Left kidney (tissue), 8 donors: ENCODE measurements around the gene CCDC81. TPM values are rescaled to one million over a fixed set of nuclear protein-coding genes. Genes with fewer than 3 reads are reported as not detected.
"Not testable (repeated sequence)": the region's sequence is repeated elsewhere in the genome, so short reads cannot be mapped to it uniquely, and the experiment has no call there.

Experiments
- DNase-seq: peaks from one replicate; pipeline ENCODE4 v3.0.0-alpha.2; 2013
- long read RNA-seq, 8 donors: transcript quantifications; one replicate each; lab custom pipeline, GENCODE V29; 2026
- polyA plus RNA-seq: library from polyadenylated mRNA; unstranded; fragments of 120-200 nt; gene quantifications from one replicate; pipeline ENCODE4 v1.2.1, GENCODE V29; 2013; ENCODE audit not compliant: insufficient read length

Gene CCDC81
- 1.3 TPM for polyA plus RNA-seq
- long read RNA-seq, donor 1 = 0 reads
- long read RNA-seq, donor 2 = 0 reads
- long read RNA-seq, donor 3 = 0 reads
- long read RNA-seq, donor 4 = 0 reads
- long read RNA-seq, donor 5 = 0 reads
- long read RNA-seq, donor 6 = 0 reads
- long read RNA-seq, donor 7 = 0 reads
- long read RNA-seq, donor 8 = 0 reads

DNA sequence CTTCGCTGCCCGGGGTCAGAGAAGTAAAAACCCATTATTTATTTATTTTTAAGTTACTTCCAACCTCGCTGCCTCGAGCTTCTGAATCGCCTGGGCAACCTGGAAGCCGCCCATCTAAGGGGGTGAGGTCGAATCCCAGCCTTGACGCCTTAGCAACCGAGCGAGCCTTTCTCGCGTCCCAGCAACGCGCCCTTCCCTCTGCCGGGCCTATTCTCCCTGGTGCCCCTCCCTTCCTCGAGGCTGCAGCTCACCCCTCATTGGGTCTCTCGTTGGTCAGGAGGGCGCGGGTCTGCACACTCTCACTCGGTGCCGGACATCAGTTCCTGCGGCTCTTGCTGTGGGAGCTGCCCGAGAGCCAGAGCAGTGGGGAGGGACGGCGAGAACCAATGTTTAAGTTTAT, at the start of gene CCDC81:
TSS of gene CCDC81 (plus strand) at position 302 of the 400 bp plus-strand sequence. CDS start 277 bp downstream, outside the sequence.
- DNase-seq = peak; percentile 26

DNA sequence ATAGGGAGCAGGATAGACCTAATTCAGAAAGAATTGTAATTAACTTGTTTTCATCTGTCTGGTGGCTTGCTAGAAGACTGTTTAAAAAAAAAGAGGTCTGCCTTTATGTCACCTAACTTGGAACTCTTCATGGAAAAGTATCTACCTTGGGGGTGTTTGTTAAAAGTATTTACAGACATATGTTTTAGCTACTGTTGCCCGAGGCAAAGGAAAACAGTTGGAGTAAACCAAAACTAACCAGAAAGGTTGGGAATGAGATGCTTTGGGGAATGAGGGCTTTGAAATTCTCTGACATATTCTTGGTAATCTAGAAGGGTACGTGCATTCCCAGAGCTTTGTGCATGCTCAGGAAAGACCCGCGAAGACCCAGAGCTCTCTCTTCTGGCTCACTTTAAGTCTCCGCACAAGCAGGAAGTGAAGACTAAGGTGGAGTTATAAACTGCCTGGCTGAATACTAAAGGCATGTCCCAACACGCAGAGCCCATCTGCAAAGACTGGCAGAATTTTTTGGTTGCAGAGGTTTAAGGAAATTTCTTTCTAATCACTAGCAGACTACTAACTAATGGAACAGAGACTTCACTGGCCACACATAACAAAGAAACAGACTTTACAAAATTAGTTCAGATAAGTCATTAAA, 39.4 kb upstream of the CCDC81 start:
- no peak for DNase-seq

DNA sequence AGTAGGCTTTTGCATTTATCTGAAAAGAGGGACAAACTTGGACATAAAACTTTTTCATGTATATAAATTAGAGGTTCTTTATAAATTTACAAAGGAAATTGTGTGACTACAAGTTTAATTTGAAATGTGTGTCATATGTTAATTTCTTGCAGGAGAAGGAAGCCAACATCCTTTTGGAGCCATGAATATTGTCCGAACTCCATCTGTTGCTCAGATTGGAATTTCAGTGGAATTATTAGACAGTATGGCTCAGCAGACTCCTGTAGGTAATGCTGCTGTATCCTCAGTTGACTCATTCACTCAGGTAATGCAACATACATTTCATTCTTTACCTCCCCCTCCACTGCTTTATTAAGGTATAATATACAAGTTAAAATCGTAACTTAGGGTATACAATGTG, 37.5 kb upstream of the CCDC81 start:
- no peak for DNase-seq

DNA sequence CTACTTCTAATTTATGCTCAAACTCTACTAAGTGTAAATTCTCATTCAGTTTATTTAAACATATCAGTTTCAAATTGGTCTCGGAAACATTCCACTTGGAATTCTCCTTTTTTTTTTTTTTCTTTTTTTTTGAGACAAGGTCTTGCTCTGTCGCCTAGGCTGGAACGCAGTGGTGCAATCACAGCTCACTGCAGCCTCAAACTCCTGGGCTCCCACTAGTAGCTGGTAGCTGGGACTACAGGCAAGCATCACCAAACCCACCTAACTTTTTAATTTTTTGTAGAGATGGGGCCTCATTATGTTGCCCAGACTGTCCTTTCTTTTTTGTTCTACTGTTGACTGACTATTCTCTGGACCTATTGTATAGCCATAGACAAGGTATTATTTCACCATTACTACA, 33.3 kb upstream of the CCDC81 start:
- DNase-seq = no peak

DNA sequence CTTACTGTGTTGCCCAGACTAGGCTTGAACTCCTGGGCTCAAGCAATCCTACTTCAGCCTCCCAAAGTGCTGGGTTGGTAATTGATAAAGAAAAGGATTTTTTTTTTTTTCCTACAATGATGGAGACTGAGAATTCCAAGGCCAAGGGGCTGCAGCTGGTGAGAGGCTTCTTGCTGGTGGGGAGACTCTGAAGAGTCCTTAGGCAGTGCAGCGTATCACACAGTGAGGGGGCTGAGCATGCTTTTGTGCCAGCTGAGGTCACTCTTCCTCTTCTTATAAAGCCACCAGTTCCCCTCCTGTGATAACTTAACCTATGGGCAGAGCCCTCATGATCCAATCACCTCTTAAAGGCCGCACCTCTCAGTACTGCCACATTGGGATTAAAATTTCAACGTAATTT, 28.2 kb upstream of the CCDC81 start:
- DNase-seq = no peak

DNA sequence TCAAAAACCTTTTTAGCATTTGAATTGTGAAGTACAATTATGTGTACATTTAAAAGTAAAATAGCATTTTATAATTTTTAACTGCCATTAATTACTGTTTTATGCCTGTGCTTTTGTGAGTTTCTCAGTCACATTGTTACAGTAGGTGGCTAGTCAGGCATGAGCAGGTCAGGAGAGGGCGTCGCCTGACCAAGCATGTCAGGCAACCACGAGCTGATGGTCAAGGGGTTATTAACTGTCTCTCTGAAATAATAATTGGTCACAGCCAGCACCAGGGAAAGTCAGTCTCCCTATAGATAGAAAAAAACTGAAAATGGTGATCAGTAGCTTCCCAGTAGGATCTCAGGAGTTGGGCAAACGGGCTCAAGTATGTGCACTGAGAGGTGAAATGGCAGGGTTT, 19.4 kb upstream of the CCDC81 start:
- no peak for DNase-seq

DNA sequence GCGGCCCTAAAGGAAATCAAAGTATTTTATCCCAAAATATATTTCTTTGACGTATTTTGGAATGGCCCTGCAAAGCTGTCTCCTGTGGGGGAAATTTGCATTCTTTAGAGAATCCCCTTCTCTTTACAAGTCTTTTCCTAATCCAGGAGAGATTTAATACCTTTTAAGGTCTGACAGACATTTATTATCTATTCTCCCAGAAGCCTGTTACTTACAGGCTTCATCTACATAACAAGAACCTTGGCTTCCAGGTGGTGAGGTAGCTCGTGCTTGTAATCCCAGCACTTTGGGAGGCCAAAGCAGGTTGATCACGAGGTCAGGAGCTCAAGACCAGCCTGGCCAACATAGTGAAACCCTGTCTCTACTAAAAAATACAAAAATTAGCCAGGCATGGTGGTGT, 17.3 kb upstream of the CCDC81 start:
- not testable (repeated sequence) for DNase-seq

DNA sequence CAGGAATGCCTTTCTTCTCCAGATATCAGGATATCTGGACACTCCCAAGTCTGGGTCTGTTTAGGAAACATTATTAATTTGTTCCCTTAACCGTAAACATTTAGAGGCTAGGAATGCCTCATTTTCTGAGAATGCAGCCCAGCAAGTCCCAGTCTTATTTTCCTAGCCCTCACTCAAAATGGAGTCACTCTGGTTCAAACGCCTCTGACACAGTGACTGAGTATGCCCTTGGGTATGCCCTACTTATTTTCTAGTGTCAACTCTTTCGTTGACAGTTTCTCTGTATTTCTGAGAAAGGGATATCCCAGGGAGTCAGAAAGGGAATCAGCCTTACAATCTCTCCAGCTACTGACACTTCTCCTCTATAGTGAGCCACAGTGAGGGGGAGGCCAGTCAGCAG, 16.0 kb upstream of the CCDC81 start:
- DNase-seq = no peak

DNA sequence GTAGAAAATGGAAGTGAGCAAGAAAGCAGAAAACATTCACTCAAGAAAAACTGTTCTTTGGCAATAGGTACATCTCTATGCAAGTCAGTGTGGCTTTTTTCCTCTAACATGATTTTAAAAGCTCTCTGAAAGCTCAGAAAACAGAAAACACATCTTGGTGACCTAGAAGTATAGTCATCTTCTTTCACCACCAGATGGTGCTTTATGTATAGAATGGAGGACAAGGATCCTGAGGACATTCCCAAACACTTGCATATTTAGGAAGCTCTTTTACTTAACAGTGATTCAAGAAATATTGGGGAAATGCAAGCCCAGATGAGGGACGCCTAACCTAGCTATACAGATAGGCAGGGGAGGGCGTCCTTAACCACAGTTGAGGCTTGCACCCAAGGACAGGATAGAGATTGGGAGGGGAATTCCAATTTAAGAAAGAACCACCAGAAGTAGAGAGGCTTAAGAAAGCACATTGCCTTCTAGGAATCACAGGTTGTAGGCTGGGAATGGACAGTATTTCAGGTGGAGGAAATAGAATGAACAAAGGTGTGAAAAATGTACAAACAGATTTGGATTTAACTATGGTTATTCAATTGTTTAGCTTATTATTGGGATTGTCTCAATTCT, 13.8 kb upstream of the CCDC81 start:
- DNase-seq = no peak

DNA sequence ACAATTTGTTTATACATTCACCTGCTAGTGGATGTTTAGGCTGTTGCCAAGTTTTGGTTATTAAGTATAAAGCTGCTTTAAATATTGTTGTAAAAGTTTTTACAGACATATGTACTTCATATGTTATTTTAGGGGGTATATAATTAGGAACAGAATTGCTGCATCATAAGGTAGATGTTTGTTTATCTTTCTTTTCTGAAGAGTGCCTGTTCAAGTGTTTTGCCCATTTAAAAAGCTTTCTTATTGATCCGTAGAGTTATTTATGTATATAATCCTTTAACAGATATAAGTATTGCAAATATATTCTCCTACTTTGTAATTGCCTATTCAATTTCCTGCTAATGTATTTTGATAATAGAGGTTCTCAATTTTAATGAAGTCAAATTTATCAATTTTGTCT, 11.3 kb upstream of the CCDC81 start:
- DNase-seq = no peak

DNA sequence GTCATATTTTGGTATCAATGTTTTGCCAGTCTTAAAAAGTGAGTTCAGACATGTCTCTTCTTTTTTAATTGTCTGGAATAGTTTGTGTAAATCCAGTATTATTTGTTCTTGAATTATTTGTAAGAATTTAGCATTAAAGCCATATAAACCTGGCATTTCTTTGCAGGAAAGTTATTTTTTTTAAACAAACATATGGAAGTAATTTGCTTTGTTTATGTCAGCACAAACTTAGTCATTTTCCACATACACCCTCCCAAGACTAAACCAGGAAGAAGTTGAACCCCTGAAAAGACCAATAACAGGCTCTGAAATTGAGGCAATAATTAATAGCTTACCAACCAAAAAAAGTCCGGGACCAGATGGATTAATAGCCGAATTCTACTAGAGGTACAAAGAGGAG, 9.1 kb upstream of the CCDC81 start:
- DNase-seq = no peak

DNA sequence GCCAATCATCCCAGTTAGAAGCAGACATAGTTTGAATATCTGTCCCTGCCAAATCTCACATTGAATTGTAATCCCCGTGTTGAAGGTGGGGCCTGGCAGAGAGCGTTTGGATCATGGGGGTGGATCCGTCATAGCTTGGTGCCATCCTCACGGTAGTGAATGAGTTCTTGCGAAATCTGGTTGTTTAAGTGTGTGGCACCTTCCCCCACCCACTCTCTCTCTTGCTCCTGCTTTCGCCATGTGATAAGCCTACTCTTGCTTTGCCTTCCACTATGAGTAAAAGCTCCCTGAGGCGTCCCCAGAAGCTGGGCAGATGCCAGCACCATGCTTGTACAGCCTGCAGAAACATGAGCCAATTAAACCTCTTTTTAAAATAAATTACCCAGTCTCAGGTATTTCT, 5.0 kb upstream of the CCDC81 start:
- DNase-seq = no peak

DNA sequence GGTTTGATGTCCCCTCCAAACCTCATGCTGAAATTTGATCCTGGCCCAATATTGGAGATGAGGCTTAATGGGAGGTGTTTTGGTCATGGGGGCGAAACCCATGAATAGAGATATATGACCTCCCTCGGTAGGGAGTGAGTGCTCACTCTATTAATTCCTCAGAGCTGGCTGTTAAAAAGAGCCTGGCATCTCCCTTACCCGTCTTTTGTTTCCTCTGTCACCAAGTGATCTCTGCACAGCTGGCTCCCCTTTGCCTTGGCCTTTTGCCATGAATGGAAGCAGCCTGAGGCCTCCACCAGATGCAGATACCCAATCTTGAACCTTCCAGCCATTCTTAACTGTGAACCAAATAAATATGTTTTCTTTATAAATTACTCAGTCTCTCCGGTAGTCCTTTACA, 4.5 kb upstream of the CCDC81 start:
- DNase-seq = no peak

DNA sequence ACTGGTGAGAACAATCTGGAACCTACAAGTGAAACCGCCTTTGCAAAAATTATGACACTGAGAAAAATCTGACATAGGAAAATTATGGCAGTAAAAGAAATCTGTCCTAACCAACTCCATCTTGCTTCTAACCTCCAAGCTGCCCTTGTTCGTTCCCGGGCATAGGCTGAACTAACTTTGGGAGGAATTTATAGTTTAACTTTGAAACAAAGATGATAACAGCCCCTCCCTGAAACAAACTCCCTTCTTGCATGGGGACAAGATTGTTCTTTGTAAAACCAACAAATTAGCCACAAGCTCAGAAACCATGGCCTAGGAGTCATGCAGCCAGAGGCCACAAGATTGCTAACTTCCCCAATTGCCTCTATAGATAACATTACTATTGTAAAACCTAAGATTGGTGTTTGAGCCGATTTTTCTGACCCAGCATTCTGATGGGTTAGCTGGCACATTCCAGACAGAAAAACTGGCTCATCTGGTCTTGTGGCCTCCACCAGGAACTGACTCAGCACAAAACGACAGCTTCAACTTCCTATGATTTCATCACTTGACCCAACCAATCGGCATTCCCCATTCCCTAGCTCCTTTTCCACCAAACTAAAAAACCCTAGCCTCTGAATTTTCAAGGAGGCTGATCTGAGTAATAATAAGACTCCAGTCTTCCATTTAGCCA, 3.6 kb upstream of the CCDC81 start:
- no peak for DNase-seq

DNA sequence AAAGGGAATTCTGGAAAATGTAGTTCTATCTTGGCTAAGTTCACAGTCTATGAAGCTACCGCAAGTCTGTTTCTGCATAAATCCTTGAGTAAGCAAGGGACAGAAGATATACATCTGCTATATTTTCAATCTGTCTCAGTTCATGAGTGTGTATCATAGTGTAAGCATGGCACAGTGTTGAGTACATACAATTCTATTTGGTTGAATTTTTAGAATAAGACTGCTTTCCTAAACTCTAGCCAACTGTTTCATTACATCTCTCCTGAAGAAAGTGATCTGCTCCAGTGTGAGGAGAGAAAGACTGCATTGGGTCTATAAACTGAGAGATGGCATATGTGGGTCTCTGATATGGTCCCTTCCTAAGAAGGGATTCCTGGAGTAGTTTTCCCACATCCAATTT, 2.6 kb upstream of the CCDC81 start:
- no peak for DNase-seq

DNA sequence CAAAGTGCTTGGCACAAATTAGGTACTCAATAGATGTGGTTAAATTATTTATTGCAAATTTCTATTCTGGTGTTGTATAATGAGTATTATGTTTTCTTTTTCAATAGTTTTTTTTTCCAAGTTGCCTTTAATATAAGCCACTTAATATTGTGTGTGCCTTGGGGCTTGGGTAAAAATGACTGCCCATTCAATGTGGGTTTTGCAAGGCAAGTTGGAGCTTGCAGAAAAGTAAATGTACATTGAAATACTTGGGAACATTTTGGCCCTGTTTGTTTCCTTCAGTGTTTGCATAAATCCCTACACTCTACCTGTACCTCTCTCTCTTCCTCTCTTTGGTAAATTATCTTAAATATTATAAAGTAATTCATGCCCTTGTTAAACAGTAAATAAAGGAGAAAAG, 2.1 kb upstream of the CCDC81 start:
- no peak for DNase-seq

DNA sequence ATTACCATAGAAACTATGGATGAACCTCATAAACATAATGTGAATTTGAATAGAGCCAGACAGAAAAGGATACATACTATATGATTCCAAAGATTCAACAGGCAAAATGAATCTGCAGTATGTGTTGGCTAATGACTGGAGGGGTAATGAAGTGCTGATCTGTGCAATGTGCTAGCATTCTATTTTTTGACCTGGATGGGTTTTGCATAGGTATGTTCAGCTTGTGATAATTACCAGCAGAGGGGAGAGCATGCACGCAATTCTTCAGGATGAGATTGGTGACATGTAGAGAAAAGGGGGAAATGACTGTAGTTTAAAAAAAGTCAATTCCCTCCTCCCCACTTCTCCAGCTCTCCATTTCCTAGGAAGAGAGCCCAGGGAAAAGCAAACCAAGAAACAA, 618 bp upstream of the CCDC81 start:
- DNase-seq = no peak

DNA sequence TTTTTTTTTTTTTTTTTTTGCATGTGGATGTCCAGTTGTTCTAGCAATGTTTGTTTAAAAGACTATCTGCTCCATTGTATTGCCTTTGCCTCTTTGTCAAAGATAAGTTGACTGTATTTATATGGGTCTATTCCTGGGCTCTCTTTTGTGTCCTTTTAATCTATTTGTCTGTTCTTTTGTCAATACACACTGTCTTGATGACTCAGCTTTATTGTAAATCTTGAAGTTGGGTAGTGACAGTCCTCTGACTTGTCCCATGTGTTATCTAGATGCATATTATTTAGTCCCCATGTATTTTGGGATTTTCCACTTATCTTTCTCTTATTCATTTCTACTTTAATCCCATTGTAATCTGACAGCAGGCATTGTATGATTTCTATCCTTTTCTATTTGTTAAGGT, 3.3 kb downstream of the CCDC81 start:
- no peak for DNase-seq

DNA sequence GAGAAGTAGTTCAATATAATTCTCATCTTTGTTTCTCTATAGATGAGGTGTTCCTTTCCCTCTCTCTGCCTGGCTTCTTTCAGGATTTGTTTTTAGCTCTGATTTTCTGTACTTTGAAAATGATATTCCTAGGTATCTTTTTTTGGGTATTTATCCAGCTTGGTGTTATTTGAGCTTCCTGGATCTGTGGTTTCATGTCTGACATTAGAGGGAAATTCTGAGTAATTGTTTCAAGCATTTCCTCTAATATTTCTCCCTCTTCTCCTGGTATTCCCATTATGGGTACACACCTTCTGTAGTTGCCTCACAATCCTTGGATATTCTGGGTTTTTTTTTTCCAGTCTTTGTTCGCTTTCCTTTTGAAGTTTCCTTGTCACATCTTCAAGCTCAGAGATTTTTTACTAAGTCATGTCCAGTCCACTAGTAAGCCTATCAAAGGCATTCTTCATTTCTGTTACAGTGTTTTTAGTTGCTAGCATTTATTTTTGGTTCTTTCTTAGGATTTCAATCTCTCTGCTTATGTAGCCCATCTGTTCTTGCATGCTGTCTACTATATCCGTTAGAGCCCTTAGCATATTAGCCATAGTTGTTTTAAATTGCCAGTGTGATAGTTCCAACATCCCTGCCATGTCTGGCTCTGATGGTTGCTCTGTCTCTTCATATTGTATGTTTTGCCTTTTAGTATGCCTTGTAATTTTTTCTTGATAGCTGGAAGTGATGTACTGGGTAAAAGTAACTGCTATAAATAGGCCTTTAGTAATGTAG, 5.8 kb downstream of the CCDC81 start:
- DNase-seq = no peak

DNA sequence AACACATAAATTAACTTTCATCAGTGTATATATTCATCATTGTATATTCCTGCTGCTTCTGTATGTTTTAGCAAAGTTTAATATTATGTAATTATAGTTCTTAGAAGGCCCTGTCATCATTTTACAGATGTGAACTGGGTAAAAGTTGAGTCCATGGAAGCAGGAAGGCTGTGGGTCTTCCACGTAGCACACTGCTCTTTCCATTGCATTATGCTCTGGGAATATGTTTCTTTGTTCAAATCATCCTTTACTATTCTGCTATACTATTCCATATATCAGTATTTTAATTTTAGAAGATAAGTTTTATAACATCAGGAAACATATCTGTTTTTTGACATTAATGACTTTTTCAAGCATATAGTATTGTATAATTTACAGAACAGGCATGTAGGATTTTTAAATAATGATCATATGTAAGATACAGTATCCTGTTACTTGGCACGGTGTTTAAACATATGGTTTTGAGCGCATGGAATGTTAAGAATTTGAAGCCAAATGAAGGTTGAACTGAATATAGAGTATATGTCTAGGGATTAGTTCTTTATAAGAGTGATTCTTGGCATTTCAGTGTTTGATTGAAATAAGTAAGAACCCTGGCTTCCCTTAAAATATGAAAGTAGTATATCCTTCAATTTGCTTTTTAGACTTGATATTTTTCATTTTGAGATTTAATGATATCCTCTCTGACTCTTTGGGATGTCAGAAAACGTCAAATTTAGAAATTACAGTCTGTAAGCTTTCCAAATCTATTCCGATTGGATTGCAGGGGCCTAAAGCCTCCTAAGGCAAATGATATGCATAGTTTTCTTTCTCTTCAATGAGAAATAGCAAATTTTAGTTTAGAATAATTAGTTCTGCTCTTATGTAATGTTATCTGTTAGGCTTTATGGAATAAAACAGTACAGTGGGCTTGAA, 8.6 kb downstream of the CCDC81 start:
- no peak for DNase-seq

DNA sequence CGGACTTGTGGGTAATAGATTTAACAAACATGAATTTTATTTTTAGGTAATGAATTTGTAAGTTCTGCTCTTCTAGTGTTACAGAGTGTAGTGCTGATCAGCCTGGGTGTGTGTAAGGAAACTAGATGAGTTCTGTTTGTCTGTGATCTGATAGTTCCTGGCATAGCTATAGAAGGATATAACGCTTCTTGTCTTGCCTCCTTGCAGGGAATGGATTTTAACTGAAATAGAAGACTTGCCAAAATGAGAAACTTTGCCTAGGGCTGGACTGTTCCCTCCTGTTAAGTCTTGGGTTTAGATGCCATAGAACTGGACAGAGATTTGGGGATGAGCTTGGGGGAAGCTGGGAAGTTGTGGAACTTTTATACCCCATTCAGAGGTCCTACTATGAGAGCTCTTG, 11.6 kb downstream of the CCDC81 start:
- DNase-seq = no peak

DNA sequence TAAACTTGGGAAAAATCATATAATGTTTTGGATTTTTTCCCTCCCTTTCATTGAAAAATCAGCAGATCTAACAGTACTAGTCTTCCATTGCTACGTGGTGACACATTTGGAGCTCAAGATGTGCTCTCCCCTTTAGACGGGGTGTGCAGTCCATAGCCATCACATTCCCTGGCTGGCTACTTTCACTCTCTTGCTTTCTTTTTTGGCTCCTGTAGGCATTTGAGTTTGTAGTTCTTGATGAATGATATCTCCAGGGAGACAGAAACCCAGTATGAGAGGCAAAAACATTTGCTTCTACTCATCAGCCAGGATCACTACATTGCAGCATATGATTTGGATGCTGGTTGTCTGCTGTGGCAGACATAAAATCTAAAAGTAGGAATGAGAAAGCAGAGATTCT, 12.1 kb downstream of the CCDC81 start:
- DNase-seq = no peak
